GM19468 (cell line): ENCODE results near the gene ANKHD1.
"Not testable (repeated sequence)": the region's sequence is repeated elsewhere in the genome, so short reads cannot be mapped to it uniquely, and the experiment has no call there.

Source experiments
- ATAC-seq: cut with Tn5 transposase; IDR thresholded peaks from one replicate; pipeline ENCODE4 v1.9.1; 2021; ENCODE audit warnings: mild to moderate bottlenecking, moderate library complexity, moderate number of reproducible peaks; ENCODE audit not compliant: unreplicated experiment; ENCODE audit errors: extremely low read depth

The ANKHD1 gene

DNA sequence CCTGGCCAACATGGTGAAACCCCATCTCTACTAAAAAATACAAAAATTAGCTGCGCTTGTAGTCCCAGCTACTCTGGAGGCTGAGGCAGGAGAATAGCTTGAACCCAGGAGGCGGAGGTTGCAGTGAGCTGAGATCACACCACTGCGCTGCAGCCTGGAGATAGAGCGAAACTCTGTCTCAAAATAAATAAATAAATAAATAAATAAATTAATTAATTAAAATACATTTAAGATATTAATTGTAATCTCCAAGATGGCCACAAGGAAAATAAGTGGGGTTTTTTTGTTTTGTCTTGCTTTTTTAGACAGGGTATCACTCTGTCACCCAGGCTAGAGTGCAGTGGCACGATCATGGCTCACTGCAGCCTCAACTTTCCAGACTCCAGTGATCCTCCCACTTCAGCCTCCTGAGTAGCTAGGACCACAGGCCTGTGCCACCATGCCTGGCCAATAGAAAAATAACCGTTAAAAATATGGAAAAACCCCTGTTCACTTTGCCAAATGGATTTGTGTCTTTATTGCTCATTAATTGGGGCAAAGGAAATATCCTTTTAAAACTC is 177.6 kb downstream of the ANKHD1 start:
- ATAC-seq: not testable (repeated sequence)

DNA sequence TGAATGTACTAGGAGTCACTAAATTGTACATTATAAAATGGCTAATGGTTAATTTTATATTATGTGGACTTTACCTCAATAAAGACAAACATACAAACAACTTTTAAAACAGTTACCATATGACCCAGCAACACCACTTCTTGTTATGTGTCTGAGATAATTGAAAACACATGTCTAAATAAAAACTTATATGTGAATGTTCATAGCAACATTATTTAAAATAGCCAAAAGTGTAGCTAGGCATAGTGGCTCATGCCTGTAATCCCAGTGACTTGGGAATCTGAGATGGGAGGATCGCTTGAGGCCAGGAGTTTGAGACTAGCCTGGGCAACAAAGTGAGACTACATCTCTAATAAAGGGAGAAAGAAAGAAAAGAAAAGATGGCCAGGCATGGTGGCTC is 185.9 kb downstream of the ANKHD1 start:
- ATAC-seq: no peak

- no peak for ATAC-seq
Measured at GRCh38 chr5:140588311-140589070, 186.9 kb downstream of the ANKHD1 start.
